Stimulated activated CD4-positive, alpha-beta T cell treated with anti-CD3 and anti-CD28 coated beads, Interleukin-15, amount 100 ng/mL, for 1 hour (primary cell): Measurements from ENCODE around the gene MYRF.

Source experiments
- DNase-seq, 2 donors: peaks; one replicate each; pipeline ENCODE4 v3.0.0-alpha.2; 2020; ENCODE audit warnings: low read depth in 1 of 2, low spot score in 1 of 2

Gene MYRF

DNA sequence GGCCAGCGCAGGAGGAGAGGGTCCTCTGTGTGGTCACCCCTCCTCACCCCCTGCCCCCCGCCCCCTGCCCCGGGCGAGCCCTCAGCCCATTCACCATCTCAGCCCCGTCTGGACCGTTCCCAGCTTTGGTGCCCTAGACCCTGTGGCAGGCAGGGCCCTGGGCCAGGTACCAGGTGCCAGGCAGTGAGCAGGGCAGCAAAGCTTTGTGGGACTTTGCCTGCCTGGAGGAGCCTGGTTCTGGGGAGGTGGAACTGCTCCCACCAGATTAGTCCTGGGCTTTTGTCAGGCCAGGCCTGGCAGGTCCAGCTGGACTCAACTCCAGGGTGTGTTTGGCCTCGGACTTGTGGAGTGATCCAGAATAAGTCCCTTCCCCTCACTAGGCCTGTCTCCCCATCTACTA is 13.7 kb upstream of the MYRF start:
- DNase-seq: no peak

DNA sequence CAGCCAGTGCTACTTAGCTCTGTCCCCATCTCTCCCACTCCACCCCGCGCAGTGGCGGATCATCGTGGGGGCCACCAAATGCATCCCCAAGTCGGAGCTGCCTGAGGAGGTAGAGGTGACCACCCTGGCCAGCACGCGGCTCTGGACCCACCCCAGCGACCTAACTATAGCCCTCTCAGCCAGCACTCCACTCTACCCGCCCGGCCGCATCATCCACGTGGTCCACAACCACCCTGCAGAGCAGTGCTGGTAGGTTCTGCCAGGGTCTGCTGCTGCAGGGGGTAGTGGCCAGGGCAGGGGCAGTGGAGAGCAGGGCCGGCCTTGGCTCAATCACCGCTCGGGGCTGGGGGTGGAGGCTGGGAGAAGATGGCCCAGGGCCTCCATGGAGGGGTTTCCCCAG is 13.0 kb upstream of the MYRF start:
- DNase-seq: no peak

DNA sequence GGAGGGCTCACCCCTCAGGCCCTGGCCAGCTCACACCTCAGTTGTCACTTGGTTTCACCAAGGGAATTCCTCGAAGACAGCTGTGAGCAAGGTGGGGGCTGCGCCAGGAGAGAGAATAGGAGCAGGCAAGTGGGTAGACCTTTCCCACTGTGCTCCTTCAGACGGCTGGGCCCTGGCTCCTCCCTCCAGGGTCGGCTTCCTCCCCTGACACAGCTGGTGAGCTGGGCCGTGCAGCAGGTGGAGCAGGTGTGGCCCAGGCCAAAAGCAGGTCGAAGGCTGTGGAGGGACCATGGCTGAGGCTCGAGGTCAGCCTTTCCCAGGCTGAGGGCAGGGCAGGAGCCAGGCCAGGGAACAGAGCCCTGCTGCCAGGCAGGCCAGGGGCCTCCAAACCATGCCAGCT is 12.5 kb upstream of the MYRF start:
- DNase-seq: no peak

DNA sequence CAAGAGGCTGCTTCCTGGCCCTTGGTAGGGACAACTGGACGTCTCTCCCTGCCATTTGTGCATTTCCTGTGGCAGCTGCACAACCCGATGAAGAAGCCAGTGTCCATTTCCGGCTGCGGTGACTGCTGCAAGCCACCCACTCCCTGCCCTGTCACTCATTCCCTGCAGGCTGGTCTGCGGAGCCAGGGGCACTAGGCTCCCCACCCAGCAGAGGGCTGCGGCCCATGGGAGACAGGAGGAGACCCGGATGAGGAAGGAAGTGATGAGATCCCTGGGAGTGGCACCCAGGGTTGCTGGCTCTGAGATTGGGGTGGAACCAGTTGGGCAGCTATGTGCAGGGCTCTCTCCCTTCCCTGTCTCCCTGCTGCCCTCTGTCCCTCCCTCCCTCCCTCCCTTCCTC is 10.0 kb upstream of the MYRF start:
- no peak for DNase-seq

DNA sequence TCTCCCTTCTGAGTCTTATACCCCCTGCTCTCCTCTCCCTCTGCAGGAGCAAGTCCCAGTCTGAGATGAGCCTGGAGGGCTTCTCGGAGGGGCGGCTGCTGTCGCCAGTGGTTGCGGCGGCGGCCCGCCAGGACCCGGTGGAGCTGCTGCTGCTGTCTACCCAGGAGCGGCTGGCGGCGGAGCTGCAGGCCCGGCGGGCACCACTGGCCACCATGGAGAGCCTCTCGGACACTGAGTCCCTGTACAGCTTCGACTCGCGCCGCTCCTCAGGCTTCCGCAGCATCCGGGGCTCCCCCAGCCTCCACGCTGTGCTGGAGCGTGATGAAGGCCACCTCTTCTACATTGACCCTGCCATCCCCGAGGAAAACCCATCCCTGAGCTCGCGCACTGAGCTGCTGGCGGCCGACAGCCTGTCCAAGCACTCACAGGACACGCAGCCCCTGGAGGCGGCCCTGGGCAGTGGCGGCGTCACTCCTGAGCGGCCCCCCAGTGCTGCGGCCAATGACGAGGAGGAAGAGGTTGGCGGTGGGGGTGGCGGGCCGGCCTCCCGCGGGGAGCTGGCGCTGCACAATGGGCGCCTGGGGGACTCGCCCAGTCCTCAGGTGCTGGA is 8.8 kb upstream of the MYRF start:
- DNase-seq: no peak

DNA sequence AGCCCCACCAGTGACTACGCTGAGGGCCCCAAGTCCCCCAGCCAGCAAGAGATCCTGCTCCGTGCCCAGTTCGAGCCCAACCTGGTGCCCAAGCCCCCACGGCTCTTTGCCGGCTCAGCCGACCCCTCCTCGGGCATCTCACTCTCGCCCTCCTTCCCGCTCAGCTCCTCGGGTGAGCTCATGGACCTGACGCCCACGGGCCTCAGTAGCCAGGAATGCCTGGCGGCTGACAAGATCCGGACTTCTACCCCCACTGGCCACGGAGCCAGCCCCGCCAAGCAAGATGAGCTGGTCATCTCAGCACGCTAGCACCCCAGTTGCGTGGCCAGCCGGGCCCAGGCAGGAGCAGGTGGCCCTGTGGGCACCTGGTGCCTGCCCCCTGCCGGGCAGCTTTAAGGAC is 8.3 kb upstream of the MYRF start:
- no peak for DNase-seq

DNA sequence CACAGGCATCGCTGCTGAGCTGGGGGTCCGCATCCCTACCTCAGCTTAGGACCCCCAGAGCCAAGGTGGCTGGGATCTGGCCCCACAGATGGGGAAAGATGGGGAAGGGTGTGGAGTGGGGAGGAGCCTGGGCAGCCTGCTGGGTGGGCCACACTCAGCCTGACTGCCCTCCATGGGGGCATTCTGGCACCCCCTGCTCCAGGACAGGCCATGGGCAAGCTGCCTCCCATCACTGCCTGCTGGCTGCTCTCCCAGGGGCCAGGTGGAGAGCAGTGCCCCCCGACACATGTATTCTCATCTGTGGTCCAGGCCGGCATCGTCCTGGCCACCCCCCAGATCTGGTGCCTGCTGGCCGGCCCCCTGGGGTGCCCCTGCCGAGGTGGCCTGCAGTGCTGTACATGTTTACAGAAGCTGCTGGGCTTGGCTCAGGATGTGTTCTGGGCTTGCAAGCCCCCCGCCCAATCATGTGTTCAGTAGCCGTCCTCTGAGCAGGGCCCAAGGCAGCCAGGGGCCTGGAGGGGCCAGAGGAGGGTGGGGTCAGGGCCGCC is 7.8 kb upstream of the MYRF start:
- DNase-seq: no peak

DNA sequence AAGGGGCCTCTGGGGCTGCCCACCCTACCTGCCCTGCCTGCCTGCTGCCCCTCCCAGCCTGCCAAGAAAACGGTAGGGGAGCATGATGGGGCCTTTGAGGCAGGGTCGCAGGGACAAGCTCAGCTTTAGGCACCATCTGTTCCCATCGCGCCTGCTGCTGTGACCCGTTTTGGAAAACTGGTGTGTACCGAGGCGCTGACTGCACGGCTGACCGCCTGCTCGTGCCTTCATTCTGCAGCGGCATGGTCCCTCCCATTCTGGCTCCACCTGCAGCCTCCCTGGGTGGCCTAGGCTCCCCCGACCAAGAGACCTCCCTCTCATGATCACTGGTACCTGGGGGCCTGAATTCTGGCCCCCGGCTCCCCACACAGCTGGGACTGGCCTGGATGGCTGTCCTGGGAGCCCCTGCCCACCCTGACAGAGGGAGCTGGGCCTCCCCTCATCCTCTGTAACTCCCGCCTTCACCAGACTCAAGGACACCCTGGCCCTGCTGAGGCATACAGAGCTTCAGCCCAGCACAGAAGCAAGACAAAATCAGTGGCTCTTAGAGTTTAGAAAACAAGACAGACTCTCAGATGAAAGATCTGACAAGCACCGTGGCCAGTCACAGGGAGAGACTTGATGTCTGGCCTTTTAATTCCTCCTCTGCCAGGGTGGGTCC is 6.5 kb upstream of the MYRF start:
- DNase-seq: no peak

DNA sequence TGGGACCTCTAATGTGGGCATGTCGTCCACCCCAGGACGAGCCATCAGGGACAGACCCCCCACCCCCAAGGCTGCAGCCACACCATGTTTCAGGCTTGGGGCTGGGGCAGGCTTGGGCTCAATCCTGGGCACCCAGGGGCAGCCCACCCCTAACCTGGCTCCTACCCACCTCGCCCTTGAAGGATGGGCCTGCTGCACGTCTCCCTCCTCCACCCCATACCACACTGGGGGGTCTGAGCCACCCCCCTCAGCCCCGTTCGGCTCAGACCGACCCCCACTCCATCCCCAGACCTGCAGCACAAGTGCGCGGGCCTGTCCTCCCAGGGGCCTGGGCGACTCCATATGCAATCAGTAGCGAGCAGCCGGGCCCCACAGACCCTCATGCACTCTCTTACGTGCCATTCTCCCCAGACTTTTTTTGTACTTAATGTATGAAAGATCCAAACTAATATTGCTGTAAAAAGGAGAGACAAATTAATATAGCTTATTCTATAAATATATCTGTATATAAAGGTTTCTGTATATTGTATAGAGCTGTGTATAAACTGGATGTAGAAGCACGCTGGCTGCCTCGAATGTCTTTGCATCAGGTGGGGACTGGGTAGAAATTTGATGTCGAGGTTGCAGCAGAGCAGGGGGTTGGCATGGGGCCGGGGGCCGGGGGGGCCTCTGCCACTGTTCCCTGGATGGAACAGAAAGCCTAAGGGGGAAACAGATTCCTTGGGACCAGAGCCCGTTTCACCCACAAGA is 5.8 kb upstream of the MYRF start:
- DNase-seq: no peak

DNA sequence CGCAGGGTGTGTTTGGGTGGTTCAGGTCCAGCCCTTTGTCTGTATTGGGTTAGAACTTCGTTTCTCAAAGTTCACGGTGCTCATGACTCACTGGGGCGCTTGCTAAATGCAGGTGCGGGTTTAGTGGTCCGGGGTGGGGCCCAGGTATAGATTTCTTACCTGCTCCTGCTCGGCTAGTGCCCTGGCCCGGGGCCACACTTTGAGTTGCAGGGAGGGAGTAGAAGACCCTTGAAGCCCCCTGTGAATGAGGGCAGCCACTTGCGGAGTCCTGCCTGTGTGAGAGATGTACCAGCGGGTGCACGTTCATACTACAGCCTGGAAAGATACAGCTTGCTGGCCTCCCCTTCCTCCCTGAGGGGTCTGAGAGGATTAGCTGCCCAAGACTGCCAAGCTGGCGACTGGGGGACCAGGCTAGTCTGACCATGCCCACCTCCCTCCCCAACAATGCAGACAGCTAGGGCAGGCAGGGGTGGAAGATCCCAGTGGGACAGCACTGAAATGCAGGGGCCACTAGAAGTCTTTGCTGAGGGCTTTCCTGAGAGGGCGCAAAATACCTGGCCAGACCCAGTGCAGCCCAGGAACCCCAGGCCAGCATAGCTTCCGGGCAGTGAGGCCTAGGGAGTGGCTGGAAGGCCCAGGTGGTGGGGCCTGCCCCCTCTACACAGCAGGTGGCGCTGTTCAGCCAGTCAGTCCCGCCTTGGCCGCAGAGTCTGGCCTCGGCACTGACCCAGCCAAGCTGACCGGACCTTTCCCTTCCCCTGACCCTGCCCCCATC is 5.1 kb upstream of the MYRF start:
- no peak for DNase-seq

DNA sequence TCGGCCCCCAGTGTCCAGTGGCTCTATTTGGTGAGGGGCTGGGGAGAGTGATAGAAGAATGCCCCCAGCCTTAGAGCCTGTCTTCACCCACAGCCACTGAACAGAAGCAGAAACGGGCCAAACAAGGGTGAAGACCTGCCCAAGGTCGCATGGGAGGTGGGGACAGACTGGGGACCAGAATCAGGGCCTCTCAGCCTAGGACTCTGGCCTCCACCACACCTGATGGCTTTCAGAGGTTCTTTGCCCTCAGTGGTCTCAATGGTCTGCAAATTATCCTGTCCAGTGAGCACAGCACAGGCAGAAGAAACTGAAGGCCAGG is 4.5 kb upstream of the MYRF start:
- DNase-seq: no peak

DNA sequence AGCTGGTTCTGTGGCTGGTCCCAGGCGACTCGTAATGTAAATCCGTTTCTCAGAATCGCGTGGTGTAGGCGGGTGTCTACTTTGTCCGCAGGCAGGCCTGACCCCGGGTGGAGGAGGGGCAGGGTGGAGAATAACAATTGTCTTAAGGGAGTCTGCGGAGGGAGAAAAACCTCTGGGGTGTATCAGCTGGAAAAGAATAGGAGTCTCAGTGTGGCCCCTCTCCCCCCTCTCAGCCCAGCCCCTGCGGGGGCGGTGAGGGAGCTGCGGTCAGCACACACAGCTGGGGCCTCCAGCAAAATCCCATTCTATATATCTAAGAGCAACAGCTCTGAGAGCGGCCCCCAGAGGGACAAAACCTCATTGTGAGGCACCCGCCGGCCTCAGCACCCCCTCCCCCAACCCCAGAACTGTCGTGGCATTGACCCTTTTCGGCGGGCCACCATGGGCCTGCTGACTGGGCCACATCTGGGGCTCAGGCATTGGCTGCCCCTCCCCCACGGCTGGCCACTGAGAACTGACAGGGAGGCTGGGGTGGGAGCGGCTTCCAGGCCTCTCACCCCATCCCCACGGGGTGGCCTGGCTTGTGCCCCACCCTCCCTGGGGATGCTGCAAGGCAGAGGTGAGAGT is 2.7 kb upstream of the MYRF start:
- DNase-seq: no peak

DNA sequence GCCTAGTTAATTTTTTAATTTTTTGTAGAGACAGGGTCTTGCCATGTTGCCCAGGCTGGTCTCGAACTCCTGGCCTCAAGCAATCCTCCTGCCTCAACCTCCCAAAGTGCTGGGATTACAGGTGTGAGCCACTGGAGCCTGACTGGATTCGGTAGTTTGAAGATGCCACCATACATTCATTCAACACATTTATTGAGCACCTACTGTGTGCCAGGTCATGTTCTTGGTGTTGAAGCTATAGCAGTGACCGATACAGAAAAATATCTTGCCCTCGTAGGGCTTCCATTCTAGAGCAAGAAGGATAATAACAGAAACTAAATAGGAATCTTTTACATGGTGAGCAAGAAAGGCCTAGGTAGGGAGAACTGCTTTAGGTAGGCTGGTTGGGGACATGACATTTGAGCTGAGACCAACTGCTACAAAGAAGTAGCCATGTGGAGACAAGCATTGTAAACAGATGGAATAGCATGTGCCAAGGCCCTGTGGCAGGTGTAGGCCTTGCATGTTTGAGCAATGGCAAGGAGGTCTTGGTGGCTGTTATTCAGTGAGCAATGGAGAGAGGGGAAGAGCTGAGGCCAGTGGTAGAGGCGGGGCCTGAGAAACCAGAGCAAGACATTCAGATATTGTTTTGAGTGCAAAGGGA is 1.7 kb upstream of the MYRF start:
- DNase-seq: no peak

DNA sequence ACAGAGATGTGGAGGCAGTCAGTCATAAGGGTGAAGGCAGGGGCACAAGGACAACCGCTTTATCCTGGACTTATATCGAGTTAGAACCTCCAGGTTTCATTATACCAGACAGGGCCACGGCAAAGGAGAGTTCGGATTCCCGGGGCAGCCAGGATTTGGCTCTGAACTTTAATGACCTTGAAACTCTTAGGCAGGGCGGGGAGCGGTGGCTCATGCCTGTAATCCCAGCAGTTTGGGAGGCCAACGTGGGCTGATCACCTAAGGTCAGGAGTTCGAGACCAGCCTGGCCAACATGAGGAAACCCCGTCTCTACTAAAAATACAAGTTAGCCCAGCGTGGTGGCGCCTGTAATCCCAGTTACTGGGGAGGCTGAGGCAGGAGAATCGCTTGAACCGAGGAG is 1.1 kb upstream of the MYRF start:
- DNase-seq: no peak

DNA sequence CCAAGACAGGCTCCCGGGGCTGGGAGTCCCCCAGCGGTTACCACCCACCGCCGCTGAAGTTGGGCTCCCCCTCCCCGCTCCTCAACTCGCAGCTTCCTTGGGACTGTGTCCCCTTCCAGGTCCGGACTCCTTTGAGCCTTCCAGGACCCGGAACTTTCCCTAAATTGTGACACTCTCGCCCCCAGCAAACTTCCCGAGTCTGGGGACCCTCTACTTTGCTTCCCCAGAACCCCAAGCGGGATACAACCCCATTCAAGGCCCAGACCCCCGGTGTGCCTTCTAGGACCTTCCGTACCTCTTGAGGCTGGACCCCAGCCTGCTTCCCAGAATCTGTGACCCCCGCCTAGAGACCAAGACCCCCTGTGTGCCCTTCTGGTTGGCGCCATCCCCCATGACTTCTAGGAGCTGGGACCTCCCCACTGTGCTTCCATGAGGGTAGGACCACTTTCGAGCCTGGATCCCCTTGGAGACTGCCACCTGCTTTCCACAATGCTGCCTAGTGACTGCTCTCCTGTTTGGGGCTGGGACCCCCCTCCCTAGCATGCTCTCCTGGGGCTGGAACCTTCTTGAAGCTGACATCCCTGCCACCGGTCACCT is 587 bp downstream of the MYRF start:
- no peak for DNase-seq

DNA sequence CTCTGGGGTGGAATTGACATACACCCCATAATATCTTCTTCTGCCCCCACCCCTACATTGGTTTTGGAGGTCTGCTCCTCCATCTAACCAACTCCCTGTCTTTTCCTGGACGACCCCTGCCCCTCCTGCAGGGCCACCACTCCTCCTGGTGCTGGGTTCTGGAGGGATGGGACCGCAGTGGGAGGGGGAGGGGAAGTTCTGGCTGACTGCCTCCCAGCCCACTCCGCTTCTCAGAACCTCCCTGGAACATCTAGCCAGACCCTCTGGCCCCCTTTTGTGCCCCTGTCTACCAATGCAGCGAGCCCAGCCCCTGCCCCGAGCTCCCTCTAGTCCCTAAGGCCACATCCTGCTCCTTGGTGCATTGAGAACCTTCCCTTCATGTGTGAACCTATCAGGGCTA is 1.2 kb downstream of the MYRF start:
- no peak for DNase-seq

DNA sequence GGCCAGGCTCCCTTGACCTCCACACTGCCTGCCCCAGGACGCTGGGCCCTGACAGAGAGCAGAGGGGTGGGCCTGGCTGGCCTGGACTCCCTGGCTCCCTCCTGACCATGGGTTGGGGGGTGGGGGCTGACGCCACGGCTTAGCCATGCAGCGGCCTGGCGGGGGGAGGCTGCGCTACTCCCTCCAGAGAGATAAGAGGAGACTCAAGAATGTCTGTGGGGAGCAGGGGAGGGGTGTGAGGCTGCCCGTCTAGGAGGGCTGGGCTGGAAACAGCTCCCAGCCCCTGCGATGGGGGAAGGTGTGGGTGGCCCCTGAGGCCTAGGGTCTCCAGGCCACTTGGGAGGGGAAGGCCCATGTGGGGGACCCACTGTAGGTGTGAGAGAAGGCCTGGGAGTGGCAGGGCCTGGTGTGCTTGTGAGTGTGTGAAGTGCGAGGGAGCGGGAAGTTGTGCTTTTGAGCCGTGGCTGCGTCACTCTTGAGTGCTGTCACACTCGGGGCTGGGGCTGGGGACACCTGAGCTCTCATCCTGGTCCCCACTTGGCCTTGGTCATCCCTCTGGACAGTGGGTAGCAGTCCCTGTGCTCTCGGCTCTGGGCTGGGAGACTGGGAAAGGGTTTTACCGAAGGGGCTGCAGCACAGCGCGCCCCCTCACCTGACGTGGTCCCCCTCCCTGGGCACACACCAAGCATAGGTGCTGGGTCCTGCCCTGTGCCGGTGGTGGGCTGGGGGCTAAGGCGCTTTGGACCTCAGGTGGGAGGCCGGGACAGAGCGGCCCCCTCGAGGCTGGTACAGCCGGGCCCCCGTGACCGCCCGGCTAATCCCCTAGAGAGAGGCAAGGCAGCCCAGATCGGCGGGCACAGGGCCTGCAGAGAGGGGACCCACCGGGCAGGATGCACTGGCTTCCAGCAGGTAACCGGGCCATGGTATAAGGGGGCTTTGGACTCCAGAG is 2.4 kb downstream of the MYRF start:
- DNase-seq: no peak

DNA sequence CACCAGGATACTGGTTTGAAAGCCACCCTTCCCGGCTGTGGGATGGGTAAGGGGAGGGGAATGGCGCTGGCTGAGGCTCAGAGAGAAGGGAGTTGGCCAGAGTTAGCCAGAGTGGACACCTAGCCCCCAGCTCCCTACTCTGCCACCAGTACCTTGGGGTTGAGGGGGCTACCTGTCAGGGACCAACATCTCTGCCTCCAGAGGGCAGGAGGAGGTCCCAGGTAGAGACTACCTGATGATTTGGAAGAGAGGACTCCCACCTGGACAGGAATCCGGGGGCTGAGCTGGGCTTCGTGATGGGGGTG is 3.7 kb downstream of the MYRF start:
- no peak for DNase-seq

DNA sequence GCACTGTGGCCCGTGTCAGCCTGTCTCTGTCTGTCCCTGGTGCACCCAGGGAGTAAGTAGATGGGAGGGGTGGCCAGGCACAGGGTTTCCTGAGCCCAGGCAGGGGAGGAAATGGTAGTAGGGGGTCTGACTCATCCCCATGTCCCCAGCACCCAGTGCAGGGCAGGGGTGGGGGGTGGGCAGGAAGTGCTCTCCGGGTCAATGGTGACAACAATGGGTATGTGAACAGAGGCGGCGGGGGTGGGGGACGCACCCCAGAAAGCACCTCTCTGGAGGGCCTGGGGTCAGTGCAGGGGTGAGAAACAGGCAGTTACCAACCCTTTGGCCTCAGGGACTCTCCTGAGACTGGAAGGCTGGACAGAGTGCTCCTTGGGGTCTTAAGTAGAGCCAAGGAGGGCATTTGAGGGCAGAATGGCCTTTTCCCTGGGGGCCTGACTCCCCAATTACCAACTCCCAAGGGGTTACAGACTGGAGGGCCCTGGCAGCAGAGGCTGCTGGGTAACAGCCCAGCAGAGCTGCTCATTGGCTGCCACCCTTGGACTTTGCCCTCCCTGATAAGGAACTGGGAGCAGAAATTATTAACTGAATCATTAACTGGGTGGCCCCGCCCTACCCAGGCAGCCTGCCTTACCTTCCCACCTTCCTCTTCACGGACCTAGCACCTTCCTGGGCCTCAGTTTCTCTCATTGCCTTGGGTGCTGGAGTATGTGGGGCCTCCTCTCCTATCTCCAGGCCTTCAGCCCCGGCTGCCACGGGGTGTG is 4.2 kb downstream of the MYRF start:
- no peak for DNase-seq
